DND-41 (cell line): ENCODE measurements around the gene SMC3.

Source experiments
- CTCF ChIP-seq: IDR thresholded peaks from 2 replicates; pipeline ENCODE4 v1.5.1; 2012; ENCODE audit warnings: borderline replicate concordance, low read length, moderate library complexity, mild to moderate bottlenecking; ENCODE audit not compliant: poor library complexity, severe bottlenecking; ENCODE audit errors: extremely low read depth
- EZH2 ChIP-seq: IDR thresholded peaks from 3 replicates; pipeline ENCODE4 v1.6.1; 2012; ENCODE audit warnings: borderline replicate concordance, low read depth, mild to moderate bottlenecking, moderate library complexity, low read length, inconsistent platforms; ENCODE audit not compliant: severe bottlenecking

- no peak for TF ChIP-seq CTCF
- no peak for TF ChIP-seq EZH2
Measured at GRCh38 chr10:110609605-110610004, 42.1 kb downstream of the SMC3 start.
